Activated CD4-positive, alpha-beta T cell treated with anti-CD3 and anti-CD28 coated beads, Interleukin-2, amount 10 ng/mL, durations not matched to agents 24 days and 14 days (primary cell): ENCODE data around the gene VMA21. TPM values are rescaled to one million over a fixed set of nuclear protein-coding genes. Genes with fewer than 3 reads are reported as not detected.
A peak's percentile ranks its signal among the peaks of the same experiment; 100 is the strongest.

ENCODE experiments used
- DNase-seq: peaks from one replicate; pipeline ENCODE4 v3.0.0; 2022
- H3K27ac Mint-ChIP-seq: one replicate; pipeline ENCODE4 v1.8.0; 2022; ENCODE audit warnings: mild to moderate bottlenecking, mixed read lengths
- H3K27me3 Mint-ChIP-seq: one replicate; pipeline ENCODE4 v1.8.0; 2022; ENCODE audit warnings: mixed read lengths
- H3K36me3 Mint-ChIP-seq: one replicate; pipeline ENCODE4 v1.8.0; 2022; ENCODE audit warnings: low read depth, mild to moderate bottlenecking, mixed read lengths
- H3K4me1 Mint-ChIP-seq: one replicate; pipeline ENCODE4 v1.8.0; 2021; ENCODE audit warnings: mixed read lengths
- H3K4me3 Mint-ChIP-seq: one replicate; pipeline ENCODE4 v1.8.0; 2022; ENCODE audit warnings: mild to moderate bottlenecking, moderate library complexity, mixed read lengths
- H3K9me3 Mint-ChIP-seq: one replicate; pipeline ENCODE4 v1.8.0; 2021; ENCODE audit warnings: mixed read lengths
- intact Hi-C: fragments of 100-400 bp; cut with micrococcal nuclease; formaldehyde crosslinking; loops from one replicate; pipeline ENCODE4 v1.15.1; 2023
- total RNA-seq: library from RNA; stranded (reverse); gene quantifications from 2 replicates; pipeline ENCODE4 v1.2.3, GENCODE V29; 2022

VMA21 gene
- total RNA-seq = 47.4 and 51.7 TPM in 2 replicates

GRCh38 chrX:151396825-151397740 lies at the start of gene VMA21:
VMA21 (plus strand) TSS chrX:151397206; CDS start chrX:151397309, 103 bp downstream.
- DNase-seq = peak; percentile 94
- peak within 1 kb of the TSS; percentile 93 for H3K4me3 Mint-ChIP-seq
- H3K4me1 Mint-ChIP-seq = peaks cover 40% of the 10 kb centered on the region
- intact Hi-C loops = loop anchor here (1.0 to 10.0 kb wide), 5 partner anchors 414 to 1938 kb away; partner anchors contain the start of genes CD99L2, HMGB3, IDS and MTM1
- peaks cover 20% of the 10 kb centered on the region for H3K36me3 Mint-ChIP-seq
- H3K27me3 Mint-ChIP-seq = no peaks in the 10 kb centered on the region
- peak within 1 kb of the TSS; percentile 94 for H3K27ac Mint-ChIP-seq
- H3K9me3 Mint-ChIP-seq = no peaks in the 10 kb centered on the region

GRCh38 chrX:151359341-151359740 lies 37.7 kb upstream of the VMA21 start:
- no peaks in the 10 kb centered on the region for H3K9me3 Mint-ChIP-seq
- no peaks in the 10 kb centered on the region for H3K36me3 Mint-ChIP-seq
- DNase-seq = no peak
- no peak overlapping the region for H3K4me3 Mint-ChIP-seq
- H3K27ac Mint-ChIP-seq = no peak overlapping the region
- no peaks in the 10 kb centered on the region for H3K4me1 Mint-ChIP-seq
- H3K27me3 Mint-ChIP-seq = peaks cover 15% of the 10 kb centered on the region
- intact Hi-C loops = no loop called here

- DNase-seq = peak; percentile 76
- intact Hi-C loops = loop anchor here (1.0 kb wide), 1 partner anchor 209 kb away; no protein-coding TSS in a partner anchor
Observed at GRCh38 chrX:151359931-151360871, 36.8 kb upstream of the VMA21 start.

GRCh38 chrX:151363316-151363715 lies 33.7 kb upstream of the VMA21 start:
- Mint-ChIP-seq H3K4me1 (no peaks in the 10 kb centered on the region), H3K9me3 (no peaks in the 10 kb centered on the region), H3K36me3 (no peaks in the 10 kb centered on the region), H3K27ac (no peak overlapping the region), H3K4me3 (no peak overlapping the region), H3K27me3 (peaks cover 9% of the 10 kb centered on the region)
- DNase-seq = no peak
- intact Hi-C loops = no loop called here

More at GRCh38 chrX:151359931-151360871, 36.8 kb upstream of the VMA21 start:
- H3K27me3 Mint-ChIP-seq = peaks cover 13% of the 10 kb centered on the region
- H3K9me3 Mint-ChIP-seq = no peaks in the 10 kb centered on the region
- no peaks in the 10 kb centered on the region for H3K36me3 Mint-ChIP-seq
- H3K27ac Mint-ChIP-seq = no peak overlapping the region
- peak overlapping the region; percentile 26 for H3K4me3 Mint-ChIP-seq
- H3K4me1 Mint-ChIP-seq = no peaks in the 10 kb centered on the region

- no peaks in the 10 kb centered on the region for H3K9me3 Mint-ChIP-seq
- no peaks in the 10 kb centered on the region for H3K4me1 Mint-ChIP-seq
- H3K36me3 Mint-ChIP-seq = no peaks in the 10 kb centered on the region
- no peak overlapping the region for H3K4me3 Mint-ChIP-seq
- peaks cover 3% of the 10 kb centered on the region for H3K27me3 Mint-ChIP-seq
- intact Hi-C loops = no loop called here
- H3K27ac Mint-ChIP-seq = no peak overlapping the region
- no peak for DNase-seq
Observed at GRCh38 chrX:151365579-151365978, 31.4 kb upstream of the VMA21 start.

- H3K4me1 Mint-ChIP-seq = no peaks in the 10 kb centered on the region
- no peak overlapping the region for H3K27ac Mint-ChIP-seq
- no peaks in the 10 kb centered on the region for H3K9me3 Mint-ChIP-seq
- H3K27me3 Mint-ChIP-seq = peaks cover 7% of the 10 kb centered on the region
- intact Hi-C loops = no loop called here
- DNase-seq = no peak
- H3K4me3 Mint-ChIP-seq = no peak overlapping the region
- H3K36me3 Mint-ChIP-seq = no peaks in the 10 kb centered on the region
Observed at GRCh38 chrX:151370906-151371305, 26.1 kb upstream of the VMA21 start.

GRCh38 chrX:151384807-151385206 lies 12.2 kb upstream of the VMA21 start:
- intact Hi-C loops = no loop called here
- Mint-ChIP-seq H3K36me3 (no peaks in the 10 kb centered on the region), H3K4me3 (no peak overlapping the region), H3K4me1 (peaks cover 2% of the 10 kb centered on the region), H3K27ac (no peak overlapping the region), H3K27me3 (peaks cover 5% of the 10 kb centered on the region), H3K9me3 (no peaks in the 10 kb centered on the region)
- DNase-seq = no peak

GRCh38 chrX:151386838-151387459 lies 10.1 kb upstream of the VMA21 start:
- Mint-ChIP-seq H3K27ac (no peak overlapping the region), H3K4me1 (peaks cover 2% of the 10 kb centered on the region), H3K9me3 (no peaks in the 10 kb centered on the region)

GRCh38 chrX:151391722-151392121 lies 5.3 kb upstream of the VMA21 start:
- intact Hi-C loops = loop anchor here (10.0 kb wide), 4 partner anchors 497 to 1943 kb away; partner anchors contain the start of genes CD99L2, IDS, MTM1 and ZNF275
- DNase-seq = no peak
- Mint-ChIP-seq H3K9me3 (no peaks in the 10 kb centered on the region), H3K27me3 (no peaks in the 10 kb centered on the region), H3K27ac (no peak overlapping the region), H3K4me3 (no peak overlapping the region), H3K4me1 (peaks cover 18% of the 10 kb centered on the region), H3K36me3 (no peaks in the 10 kb centered on the region)

More at GRCh38 chrX:151386838-151387459, 10.1 kb upstream of the VMA21 start:
- H3K36me3 Mint-ChIP-seq = no peaks in the 10 kb centered on the region
- H3K4me3 Mint-ChIP-seq = no peak overlapping the region
- H3K27me3 Mint-ChIP-seq = peaks cover 5% of the 10 kb centered on the region
- intact Hi-C loops = no loop called here
- DNase-seq = no peak

GRCh38 chrX:151393514-151393913 lies 3.5 kb upstream of the VMA21 start:
- Mint-ChIP-seq H3K4me3 (peak overlapping the region; percentile 47), H3K4me1 (peaks cover 23% of the 10 kb centered on the region), H3K27ac (peak overlapping the region; percentile 72), H3K9me3 (no peaks in the 10 kb centered on the region), H3K27me3 (no peaks in the 10 kb centered on the region), H3K36me3 (peaks cover 7% of the 10 kb centered on the region)
- peak; percentile 90 for DNase-seq
- intact Hi-C loops = loop anchor here (10.0 kb wide), 4 partner anchors 499 to 1941 kb away; partner anchors contain the start of genes CD99L2, IDS, MTM1 and ZNF275

GRCh38 chrX:151396042-151396824 lies 773 bp upstream of the VMA21 start:
- Mint-ChIP-seq H3K9me3 (no peaks in the 10 kb centered on the region), H3K27ac (peak overlapping the region; percentile 94), H3K36me3 (peaks cover 20% of the 10 kb centered on the region), H3K4me3 (peak overlapping the region; percentile 84), H3K4me1 (peaks cover 40% of the 10 kb centered on the region), H3K27me3 (no peaks in the 10 kb centered on the region)
- intact Hi-C loops = loop anchor here (10.0 kb wide), 4 partner anchors 501 to 1939 kb away; partner anchors contain the start of genes CD99L2, IDS, MTM1 and ZNF275
- peak; percentile 78 for DNase-seq

GRCh38 chrX:151397741-151398070 lies 700 bp downstream of the VMA21 start:
- Mint-ChIP-seq H3K27me3 (no peaks in the 10 kb centered on the region), H3K27ac (peak overlapping the region; percentile 88), H3K9me3 (no peaks in the 10 kb centered on the region), H3K4me3 (peak overlapping the region; percentile 93), H3K36me3 (peaks cover 22% of the 10 kb centered on the region), H3K4me1 (peaks cover 40% of the 10 kb centered on the region)
- no peak for DNase-seq
- intact Hi-C loops = loop anchor here (1.0 to 10.0 kb wide), 5 partner anchors 414 to 1937 kb away; partner anchors contain the start of genes CD99L2, HMGB3, IDS and MTM1
